IMR-90 (cell line): ENCODE measurements around the gene IL10. TPM values are rescaled to one million over a fixed set of nuclear protein-coding genes. Genes with fewer than 3 reads are reported as not detected.

Source experiments
- ATAC-seq: fragments of 200-7000 bp; cut with Tn5 transposase; 2 replicates; pipeline ENCODE4 v1.9.1; 2020; ENCODE audit warnings: low read depth, mild to moderate bottlenecking, moderate library complexity
- BruUV-seq: library from RNA; stranded (reverse); fragments of 400-500 nt; replicated peaks from 2 replicates; lab custom pipeline; 2021; lab: Mats Ljungman, UMichigan
- CTCF ChIA-PET: fragments of 300-600 bp; formaldehyde crosslinking; extraction: SDS; loops from one replicate; lab custom pipeline; 2021; ENCODE audit warnings: antibody characterized with exemption; lab: Yijun Ruan, JAX
- POLR2A ChIA-PET: fragments of 300-600 bp; sonication (Branson Sonifier 250); formaldehyde crosslinking; loops from one replicate; lab custom pipeline; 2022; ENCODE audit warnings: antibody characterized with exemption; ENCODE audit not compliant: unreplicated experiment; lab: Charles Lee
- DNase-seq: peaks from one replicate; pipeline ENCODE4 v3.0.0; 2013
- H2AFZ ChIP-seq: replicated peaks from 2 replicates; pipeline ENCODE3; 2013; ENCODE audit warnings: low read length, mild to moderate bottlenecking; ENCODE audit not compliant: poor library complexity
- H2AK5ac ChIP-seq: 2 replicates; pipeline ENCODE4 v1.6.1; 2013; ENCODE audit warnings: low read depth, low read length, inconsistent platforms
- H2AK9ac ChIP-seq: replicated peaks from 2 replicates; pipeline ENCODE3; 2013; ENCODE audit warnings: mild to moderate bottlenecking, low read depth, low read length, moderate library complexity; ENCODE audit not compliant: poor library complexity
- H2BK120ac ChIP-seq: 2 replicates; pipeline ENCODE4 v1.6.1; 2013; ENCODE audit warnings: low read depth, low read length, inconsistent platforms
- H2BK15ac ChIP-seq: 3 replicates; pipeline ENCODE4 v1.6.1; 2013; ENCODE audit warnings: low read depth, low read length, inconsistent platforms
- H2BK20ac ChIP-seq: 2 replicates; pipeline ENCODE4 v1.6.1; 2013; ENCODE audit warnings: low read depth, mild to moderate bottlenecking, inconsistent platforms, low read length, moderate library complexity
- H2BK5ac ChIP-seq: 2 replicates; pipeline ENCODE4 v1.6.1; 2013; ENCODE audit warnings: mild to moderate bottlenecking, low read depth, low read length, inconsistent platforms; ENCODE audit not compliant: poor library complexity, severe bottlenecking
- H3K14ac ChIP-seq: replicated peaks from 2 replicates; pipeline ENCODE4 v1.6.1; 2013; ENCODE audit warnings: low read depth, low read length, inconsistent platforms
- H3K18ac ChIP-seq: 2 replicates; pipeline ENCODE4 v1.6.1; 2013; ENCODE audit warnings: low read depth, low read length, control low read depth
- H3K23ac ChIP-seq: 2 replicates; pipeline ENCODE4 v1.6.1; 2013; ENCODE audit warnings: low read depth, low read length, inconsistent platforms
- H3K27ac ChIP-seq: 2 replicates; pipeline ENCODE4 v1.5.1; 2013; ENCODE audit warnings: mild to moderate bottlenecking, control low read depth, low read length; ENCODE audit not compliant: insufficient read depth
- H3K27me3 ChIP-seq: 2 replicates; pipeline ENCODE4 v1.6.1; 2013; ENCODE audit warnings: low read length; ENCODE audit not compliant: control insufficient read depth, insufficient read depth
- H3K36me3 ChIP-seq: 2 replicates; pipeline ENCODE4 v1.6.1; 2013; ENCODE audit warnings: low read length, mixed read lengths; ENCODE audit not compliant: control insufficient read depth, insufficient read depth
- H3K4ac ChIP-seq: 2 replicates; pipeline ENCODE4 v1.6.1; 2013; ENCODE audit warnings: low read depth, low read length, inconsistent platforms
- H3K4me1 ChIP-seq: 2 replicates; pipeline ENCODE4 v1.6.1; 2013; ENCODE audit warnings: low read length, mixed read lengths; ENCODE audit not compliant: control insufficient read depth, insufficient read depth
- H3K4me2 ChIP-seq: 2 replicates; pipeline ENCODE4 v1.6.1; 2013; ENCODE audit warnings: low read depth, mild to moderate bottlenecking, control low read depth, low read length, moderate library complexity
- H3K4me3 ChIP-seq: 2 replicates; pipeline ENCODE4 v1.5.1; 2013; ENCODE audit warnings: low read depth, mild to moderate bottlenecking, control low read depth, low read length, moderate library complexity; ENCODE audit not compliant: insufficient read depth
- H3K56ac ChIP-seq: 2 replicates; pipeline ENCODE4 v1.6.1; 2013; ENCODE audit warnings: low read length, inconsistent platforms; ENCODE audit not compliant: insufficient read depth; ENCODE audit errors: extremely low read depth
- H3K79me1 ChIP-seq, 2 experiments: 2 replicates each; pipeline ENCODE4 v1.6.1; 2013; ENCODE audit warnings: low read length in 2 of 2, inconsistent platforms in 1 of 2, low read depth in 1 of 2
- H3K9ac ChIP-seq: 2 replicates; pipeline ENCODE4 v1.6.1; 2013; ENCODE audit warnings: low read depth, low read length, control low read depth
- H3K9me1 ChIP-seq: 2 replicates; pipeline ENCODE4 v1.6.1; 2013; ENCODE audit warnings: low read length, inconsistent platforms; ENCODE audit not compliant: insufficient read depth
- H3K9me3 ChIP-seq: 2 replicates; pipeline ENCODE4 v1.6.1; 2013; ENCODE audit warnings: low read length; ENCODE audit not compliant: control insufficient read depth, insufficient read depth
- H4K20me1 ChIP-seq: 2 replicates; pipeline ENCODE4 v1.6.1; 2013; ENCODE audit warnings: low read length, inconsistent platforms; ENCODE audit not compliant: insufficient read depth
- H4K5ac ChIP-seq: 2 replicates; pipeline ENCODE4 v1.6.1; 2013; ENCODE audit warnings: mild to moderate bottlenecking, low read depth, low read length, control low read depth
- H4K8ac ChIP-seq, 2 experiments: 2 replicates each; pipeline ENCODE4 v1.6.1; 2013; ENCODE audit warnings: low read depth in 2 of 2, low read length in 2 of 2, control low read depth in 1 of 2, inconsistent platforms in 1 of 2
- H4K91ac ChIP-seq: 2 replicates; pipeline ENCODE4 v1.6.1; 2013; ENCODE audit warnings: low read depth, low read length, inconsistent platforms; ENCODE audit not compliant: insufficient read depth
- BHLHE40 ChIP-seq: fragments of 150-350 bp; IDR thresholded peaks from 2 replicates; pipeline ENCODE4 v1.6.1; 2016; ENCODE audit warnings: mild to moderate bottlenecking, low read depth, low read length
- WGBS, 2 experiments: methylation state at CpG; one replicate each; pipeline versions ENCODE4 v1.1.5 to v1.1.7; 2013; ENCODE audit warnings: missing lambda C conversion rate in 2 of 2; ENCODE audit not compliant: insufficient read length in 1 of 2; ENCODE audit errors: extremely low coverage in 2 of 2; 5-methylcytosine and 5-hydroxymethylcytosine counted together
- dilution Hi-C: fragments of 300-500 bp; cut with HindIII; formaldehyde crosslinking; loops from one replicate; pipeline ENCODE4 v1.14.3; 2018; ENCODE audit warnings: low sequenced_read_pairs; ENCODE audit not compliant: unreplicated experiment
- in situ Hi-C: fragments of 300-500 bp; cut with MboI; formaldehyde crosslinking; loops from 3 replicates; pipeline ENCODE4 v1.14.3; 2019; ENCODE audit warnings: low sequenced_read_pairs, inconsistent platforms, mixed read lengths
- intact Hi-C: fragments of 100-400 bp; cut with micrococcal nuclease; formaldehyde crosslinking; loops from 2 replicates; pipeline ENCODE4 v1.10.0; 2022
- polyA plus RNA-seq, 3 experiments: library from polyadenylated mRNA; depleted of rRNA; stranded (reverse); fragments of >200 nt; gene quantifications; 2 replicates each; pipeline ENCODE4 v1.2.3, GENCODE V29; 2012; ENCODE audit warnings: low replicate concordance in 1 of 3
- total RNA-seq: library from RNA; depleted of rRNA; stranded (reverse); fragments of >200 nt; gene quantifications from 2 replicates; pipeline ENCODE4 v1.2.3, GENCODE V29; 2012

IL10 gene
- total and polyA plus RNA-seq, 2 of the 4 experiments (the other 2 are of a cell fraction) = not detected

DNA sequence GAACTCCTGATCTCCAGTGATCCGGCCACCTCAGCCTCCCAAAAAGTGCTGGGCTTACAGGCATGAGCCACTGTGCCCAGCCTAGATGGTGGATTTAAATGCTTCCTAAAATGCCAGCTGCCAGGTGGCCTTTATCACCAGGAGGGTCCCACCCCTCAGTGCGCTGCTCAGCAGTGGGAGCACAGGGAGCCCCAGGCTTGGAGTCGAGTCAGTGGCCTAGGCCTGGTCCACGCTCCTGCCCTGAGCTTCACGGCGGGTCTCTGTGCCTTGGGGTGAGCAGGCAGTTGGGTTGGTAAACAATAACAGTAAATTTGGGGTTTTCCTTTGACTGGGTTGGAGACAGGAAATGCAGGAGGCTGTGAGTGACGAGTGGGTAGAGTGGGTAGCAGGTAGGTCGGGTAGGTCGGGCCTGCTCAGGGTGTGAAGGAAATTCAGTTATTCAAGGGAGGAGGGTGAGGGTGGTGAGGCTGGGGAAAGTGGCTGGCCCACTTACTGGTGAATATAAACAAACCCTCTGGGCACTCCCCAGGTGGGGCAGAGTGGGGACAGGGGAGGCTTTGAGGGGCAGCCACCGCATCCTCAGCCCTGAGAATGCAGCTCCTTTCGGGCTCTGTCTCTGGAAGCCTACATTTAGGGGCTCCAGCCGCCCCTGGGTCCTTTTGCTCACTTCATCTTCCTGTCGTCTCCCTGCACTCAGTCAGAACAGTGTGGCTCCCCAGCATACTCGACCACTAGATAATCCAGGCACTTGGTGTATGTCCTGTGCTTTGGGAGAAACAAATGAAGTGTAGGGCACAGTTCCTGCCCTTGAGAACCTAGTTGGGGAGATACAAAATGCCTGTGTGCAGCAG lies 35.2 kb downstream of the IL10 start:
- intact Hi-C loops (loop anchor here (5.0 to 10.0 kb wide), 2 partner anchors 248 to 765 kb away; no protein-coding TSS in a partner anchor), in situ Hi-C loops (loop anchor here (5.0 kb wide), 2 partner anchors 70 to 175 kb away; no protein-coding TSS in a partner anchor), dilution Hi-C loops (no loop called here)
- Histone ChIP-seq H3K36me3 (peaks cover 28% of the 10 kb centered on the region), H2BK5ac (no peak overlapping the region), H3K18ac (no peak overlapping the region), H3K4me3 (no peak overlapping the region), H2AK9ac (no peak overlapping the region), H4K5ac (no peak overlapping the region), H2AK5ac (no peak overlapping the region), H4K20me1 (peaks cover 15% of the 10 kb centered on the region; the same call in 1 of the 2 replicates), H3K4ac (no peak overlapping the region), H4K8ac (no peak overlapping the region), H2BK15ac (no peak overlapping the region), H3K27ac (no peak overlapping the region), H3K4me1 (peaks cover 13% of the 10 kb centered on the region), H3K9me1 (peaks cover 21% of the 10 kb centered on the region), H3K9ac (no peak overlapping the region), H4K91ac (no peak overlapping the region), H2BK120ac (no peak overlapping the region), H3K27me3 (no peaks in the 10 kb centered on the region), H3K56ac (no peak overlapping the region), H3K14ac (no peak overlapping the region), H2AFZ (no peak overlapping the region), H2BK20ac (no peak overlapping the region), H3K79me1 (peaks cover 0 to 42% of the 10 kb centered on the region in 2 experiments; a peak in 2 of 4 replicates), H3K9me3 (no peaks in the 10 kb centered on the region), H3K4me2 (no peak overlapping the region), H3K23ac (no peak overlapping the region)
- BruUV-seq = no TSS peak
- TF ChIP-seq BHLHE40 = no peak
- ChIA-PET CTCF (interaction anchor here (0.9 kb wide), 1 partner anchor 24 kb away, joined by 3 read pairs; no protein-coding TSS in a partner anchor), POLR2A (no interaction called here)
- DNase-seq (no peak), ATAC-seq (no peak)
- WGBS, 2 experiments = 100% methylated on average over 3 of the region's 14 CpGs; no CpG with 5 or more reads in 1 of the 2 experiments
